Stimulated activated CD4-positive, alpha-beta T cell treated with anti-CD3 and anti-CD28 coated beads, Interleukin-4, amount 100 ng/mL, for 1 hour (primary cell): ENCODE results near the gene STMN3.
"Not testable (repeated sequence)": the region's sequence is repeated elsewhere in the genome, so short reads cannot be mapped to it uniquely, and the experiment has no call there.

ENCODE experiments used
- DNase-seq: peaks from one replicate; pipeline ENCODE4 v3.0.0-alpha.2; 2020

The STMN3 gene

GRCh38 chr20:63601679-63602078 lies 51.5 kb downstream of the STMN3 start:
- not testable (repeated sequence) for DNase-seq

- no peak for DNase-seq
Observed at GRCh38 chr20:63599396-63600050, 53.7 kb downstream of the STMN3 start.

- no peak for DNase-seq
Observed at GRCh38 chr20:63598479-63599395, 54.5 kb downstream of the STMN3 start.

GRCh38 chr20:63597651-63598478 lies 55.4 kb downstream of the STMN3 start:
- no peak for DNase-seq

GRCh38 chr20:63596423-63596822 lies 56.8 kb downstream of the STMN3 start:
- DNase-seq = no peak

- no peak for DNase-seq
Observed at GRCh38 chr20:63595416-63596127, 57.7 kb downstream of the STMN3 start.

- DNase-seq = no peak
Observed at GRCh38 chr20:63594043-63594561, 59.1 kb downstream of the STMN3 start.

- no peak for DNase-seq
Observed at GRCh38 chr20:63592661-63593060, 60.6 kb downstream of the STMN3 start.

- DNase-seq = no peak
Observed at GRCh38 chr20:63591786-63592355, 61.4 kb downstream of the STMN3 start.

GRCh38 chr20:63591147-63591533 lies 62.1 kb downstream of the STMN3 start:
- no peak for DNase-seq

GRCh38 chr20:63590218-63591146 lies 62.7 kb downstream of the STMN3 start:
- DNase-seq = no peak
